ENCODE data around the gene MYL6B. TPM values are rescaled to one million over a fixed set of nuclear protein-coding genes. Genes with fewer than 3 reads are reported as not detected.
"Not testable (repeated sequence)": the region's sequence is repeated elsewhere in the genome, so short reads cannot be mapped to it uniquely, and the experiment has no call there.

Gene MYL6B
- total RNA-seq, 2 donors from 2014 or later, result 66.4 to 203 TPM

GRCh38 chr12:56189918-56190694 lies 37.7 kb downstream of the MYL6B start:
- TF ChIP-seq CTCF (IDR thresholded peaks at IDR 0.05) (no peak), POLR2A (IDR thresholded peaks at IDR 0.05) (no peak), POLR2AphosphoS5 (IDR thresholded peaks at IDR 0.05) (peak; percentile 70)
- H3K27ac ChIP-seq, result peak overlapping the region; percentile 96 to 98
- peak overlapping the region; percentile 82 to 85 for H3K4me3 ChIP-seq
- intact Hi-C loops (cut with DNase I), result loop anchor here (1.0 to 10.0 kb wide), 3 partner anchors 63 to 275 kb away; partner anchors contain the start of gene SPRYD4
- H3K36me3 ChIP-seq, result peaks cover 0 to 5% of the 10 kb centered on the region in 2 donors
- no peaks in the 10 kb centered on the region for H3K27me3 ChIP-seq (replicated peaks; ENCODE audit: insufficient read depth)
- no peaks in the 10 kb centered on the region for H3K9me3 ChIP-seq
- H3K4me1 ChIP-seq (replicated peaks), result no peaks in the 10 kb centered on the region
- peak; percentile 76 for DNase-seq (ENCODE audit: low spot score)
- WGBS, result 2% methylated on average over 42 of the region's 42 CpGs

GRCh38 chr12:56190695-56191155 lies 38.3 kb downstream of the MYL6B start:
- no peaks in the 10 kb centered on the region for H3K9me3 ChIP-seq
- intact Hi-C loops (cut with DNase I), result loop anchor here (1.0 to 10.0 kb wide), 2 partner anchors 71 to 274 kb away; partner anchors contain the start of gene SPRYD4
- WGBS, result 17% methylated on average over 9 of the region's 9 CpGs
- H3K27me3 ChIP-seq (replicated peaks; ENCODE audit: insufficient read depth), result no peaks in the 10 kb centered on the region
- H3K4me3 ChIP-seq, result peak overlapping the region; percentile 82 to 85
- DNase-seq (ENCODE audit: low spot score), result no peak
- H3K4me1 ChIP-seq (replicated peaks), result no peaks in the 10 kb centered on the region
- TF ChIP-seq CTCF (IDR thresholded peaks at IDR 0.05), result no peak
- TF ChIP-seq POLR2AphosphoS5 (IDR thresholded peaks at IDR 0.05), result no peak
- no peak for TF ChIP-seq POLR2A (IDR thresholded peaks at IDR 0.05)
- peak overlapping the region; percentile 96 to 98 for H3K27ac ChIP-seq
- H3K36me3 ChIP-seq, result peaks cover 0 to 2% of the 10 kb centered on the region in 2 donors

GRCh38 chr12:56192582-56192981 lies 40.2 kb downstream of the MYL6B start:
- intact Hi-C loops (cut with DNase I), result loop anchor here (2.0 to 10.0 kb wide), 2 partner anchors 32 to 272 kb away; partner anchors contain the start of genes NABP2 and SPRYD4

GRCh38 chr12:56193025-56193578 lies 40.7 kb downstream of the MYL6B start:
- Histone ChIP-seq H3K4me1 (replicated peaks) (no peaks in the 10 kb centered on the region), H3K36me3 (no peaks in the 10 kb centered on the region), H3K4me3 (no peak overlapping the region), H3K27me3 (replicated peaks; ENCODE audit: insufficient read depth) (no peaks in the 10 kb centered on the region), H3K27ac (no peak overlapping the region), H3K9me3 (no peaks in the 10 kb centered on the region)
- TF ChIP-seq POLR2AphosphoS5 (IDR thresholded peaks at IDR 0.05), result peak; percentile 86
- TF ChIP-seq CTCF (IDR thresholded peaks at IDR 0.05), result peak; percentile 66 to 96 (median 82)
- no peak for TF ChIP-seq POLR2A (IDR thresholded peaks at IDR 0.05)
- 70% methylated on average over 1 of the region's 1 CpG for WGBS
- intact Hi-C loops (cut with DNase I), result loop anchor here (2.0 to 10.0 kb wide), 2 partner anchors 32 to 272 kb away; partner anchors contain the start of genes NABP2 and SPRYD4
- peak; percentile 85 for DNase-seq (ENCODE audit: low spot score)

More at GRCh38 chr12:56192582-56192981, 40.2 kb downstream of the MYL6B start:
- TF ChIP-seq POLR2AphosphoS5 (IDR thresholded peaks at IDR 0.05), result no peak
- TF ChIP-seq POLR2A (IDR thresholded peaks at IDR 0.05), result no peak
- no peak for TF ChIP-seq CTCF (IDR thresholded peaks at IDR 0.05)
- Histone ChIP-seq H3K4me1 (replicated peaks) (no peaks in the 10 kb centered on the region), H3K27me3 (replicated peaks; ENCODE audit: insufficient read depth) (no peaks in the 10 kb centered on the region), H3K9me3 (no peaks in the 10 kb centered on the region), H3K4me3 (no peak overlapping the region), H3K27ac (no peak overlapping the region), H3K36me3 (no peaks in the 10 kb centered on the region)
- DNase-seq (ENCODE audit: low spot score), result no peak

- not testable (repeated sequence) for H3K36me3 ChIP-seq; H3K27me3 ChIP-seq (replicated peaks; ENCODE audit: insufficient read depth); H3K4me3 ChIP-seq; DNase-seq (ENCODE audit: low spot score); H3K4me1 ChIP-seq (replicated peaks); H3K27ac ChIP-seq; H3K9me3 ChIP-seq
- 55% methylated on average over 11 of the region's 11 CpGs for WGBS
- intact Hi-C loops (cut with DNase I), result loop anchor here (10.0 kb wide), 1 partner anchor 268 kb away; the partner anchor contains the start of gene SPRYD4
Measured at GRCh38 chr12:56196818-56197550, 44.6 kb downstream of the MYL6B start.
